Spleen (tissue), 7 donors: Measurements from ENCODE around the gene MX1.

Experiments used
- CTCF ChIP-seq, 11 experiments: fragments of 200-600 bp in 7 of 11; fragments of 450-650 bp in 4 of 11; sonication (generic) in 4 of 11; IDR thresholded peaks in 8 of 11; conservative IDR thresholded peaks in 3 of 11; 1 replicate in 7 of 11; 2 replicates in 4 of 11; pipeline versions ENCODE4 v1.4.0 to v1.8.0; 2016 to 2021; ENCODE audit warnings: antibody characterized with exemption in 11 of 11, inconsistent platforms in 4 of 11, mild to moderate bottlenecking in 1 of 11
- POLR2A ChIP-seq, 3 donors: fragments of 450-650 bp; IDR thresholded peaks; one replicate each; pipeline ENCODE4 v1.5.1; 2017; ENCODE audit warnings: antibody characterized with exemption in 3 of 3, mild to moderate bottlenecking in 1 of 3
- donor health status: DM: no; HTN: no; CAD: no; lungs with moderate emphysema.
- donor health status: DM: no; HTN: no; CAD: no.
- donor health status: DM: no; HTN: no; CAD: no.

DNA sequence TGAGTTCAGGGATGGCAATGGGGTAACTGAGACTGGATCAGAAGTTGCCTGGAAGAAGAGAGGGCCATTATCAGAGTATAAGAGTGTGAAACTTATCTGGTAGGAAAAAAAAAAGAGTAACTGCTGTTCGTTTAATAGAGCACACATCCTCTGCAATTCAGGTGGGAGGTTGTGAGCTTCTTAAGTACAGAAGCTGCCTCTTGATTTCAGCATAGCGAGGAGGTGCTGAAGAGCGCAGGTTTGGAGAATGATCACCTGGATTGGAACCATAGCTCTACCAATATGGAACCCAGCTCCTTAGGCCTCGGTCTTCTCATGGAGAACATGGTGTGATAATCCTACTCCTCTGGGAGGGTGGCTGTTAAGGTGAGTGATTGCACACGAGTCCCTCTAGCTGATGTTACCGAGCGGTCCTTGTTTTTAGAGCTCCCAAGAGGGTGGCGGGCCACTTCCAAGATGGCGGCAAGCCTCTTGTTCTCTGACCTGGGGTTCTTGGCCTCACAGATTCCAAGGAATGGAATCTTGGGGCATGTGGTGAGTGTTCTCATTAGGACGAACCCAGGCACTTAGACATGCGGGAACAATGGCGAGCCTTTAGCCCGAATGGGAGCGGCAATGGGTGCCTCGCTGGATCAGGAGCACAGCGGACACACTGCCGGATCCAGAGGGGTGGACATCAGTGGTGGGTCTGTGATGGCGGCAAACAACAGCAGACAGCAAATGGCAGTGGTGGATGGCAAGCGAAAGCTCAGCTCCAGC lies 3.3 kb upstream of the MX1 start:
- TF ChIP-seq CTCF (IDR thresholded peaks at IDR 0.05 in 8 of 11, conservative IDR thresholded peaks at IDR 0.05 in 3 of 11) (no peak), POLR2A (IDR thresholded peaks at IDR 0.05) (no peak)
